ENCODE measurements around the gene UGT1A4. TPM values are rescaled to one million over a fixed set of nuclear protein-coding genes. Genes with fewer than 3 reads are reported as not detected.

UGT1A4 gene
- polyA plus RNA-seq, 1 donor = not detected

DNA sequence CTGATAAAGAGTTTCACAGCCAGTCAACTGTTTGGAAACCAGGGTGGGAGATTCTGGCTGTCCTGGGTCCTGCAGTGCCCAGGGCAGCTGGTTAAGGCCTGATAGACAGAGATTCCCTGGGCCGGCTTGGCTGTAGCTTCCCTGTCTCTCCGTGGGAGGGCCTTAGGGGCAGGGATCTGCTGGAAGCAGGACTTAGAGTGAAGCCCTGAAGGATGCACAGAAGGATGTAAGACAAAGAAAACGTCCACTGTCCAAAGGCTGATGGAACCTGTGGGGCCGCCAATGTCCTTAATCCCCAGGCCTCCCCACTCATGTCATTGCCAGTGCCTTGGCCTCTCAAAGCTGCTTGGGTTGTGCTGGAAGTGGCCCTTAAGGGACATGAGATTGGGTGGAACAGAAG lies 92.6 kb downstream of the UGT1A4 start:
- DNase-seq (ENCODE audit: low read depth) = no peak

DNA sequence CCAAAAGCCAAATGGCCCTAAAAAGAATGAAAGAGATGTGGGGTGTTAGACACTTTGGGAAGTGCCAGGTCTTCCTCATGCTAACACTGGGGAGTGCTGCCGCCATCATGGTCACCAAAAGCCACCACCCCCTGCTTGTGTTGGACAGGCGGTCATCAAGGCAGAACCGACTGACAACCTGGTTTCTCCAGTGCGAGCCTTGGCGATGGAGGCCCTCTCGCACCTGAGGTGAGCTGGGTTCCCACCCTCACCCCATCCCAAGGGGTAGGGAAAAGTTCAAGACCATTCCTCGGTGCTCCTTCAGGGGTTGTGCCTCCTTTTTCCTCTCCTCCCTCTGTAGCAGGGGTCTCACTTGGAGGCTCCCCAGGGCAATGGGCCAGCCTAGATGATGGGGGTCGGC lies 93.2 kb downstream of the UGT1A4 start:
- no peak for DNase-seq (ENCODE audit: low read depth)

- DNase-seq (ENCODE audit: low read depth) = no peak
Measured at GRCh38 chr2:233813236-233814055, 94.9 kb downstream of the UGT1A4 start.

- no peak for DNase-seq (ENCODE audit: low read depth)
Measured at GRCh38 chr2:233814056-233814835, 95.7 kb downstream of the UGT1A4 start.

DNA sequence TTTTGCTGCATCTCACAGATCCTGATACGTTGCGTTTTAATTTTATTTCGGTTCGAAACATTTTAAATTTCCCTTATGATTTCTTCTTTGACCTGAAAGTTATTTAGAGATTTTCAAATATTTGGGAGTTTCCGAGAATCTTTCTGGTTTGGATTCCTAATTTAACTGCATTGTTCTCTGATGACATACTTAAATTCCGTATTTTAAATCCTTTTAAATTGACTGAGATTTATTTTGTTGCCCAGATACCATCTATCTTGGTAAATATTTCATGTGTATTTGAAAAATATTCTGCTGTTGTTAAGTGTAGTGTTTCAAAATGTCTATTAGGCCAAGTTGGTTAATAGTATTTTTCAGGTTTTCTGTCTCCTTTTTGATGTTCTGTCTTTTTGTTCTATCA lies 97.3 kb downstream of the UGT1A4 start:
- no peak for DNase-seq (ENCODE audit: low read depth)

GRCh38 chr2:233816334-233816733 lies 97.8 kb downstream of the UGT1A4 start:
- no peak for DNase-seq (ENCODE audit: low read depth)

- DNase-seq (ENCODE audit: low read depth) = no peak
Measured at GRCh38 chr2:233816771-233817170, 98.2 kb downstream of the UGT1A4 start.

GRCh38 chr2:233817361-233817911 lies 98.9 kb downstream of the UGT1A4 start:
- DNase-seq (ENCODE audit: low read depth) = no peak

DNA sequence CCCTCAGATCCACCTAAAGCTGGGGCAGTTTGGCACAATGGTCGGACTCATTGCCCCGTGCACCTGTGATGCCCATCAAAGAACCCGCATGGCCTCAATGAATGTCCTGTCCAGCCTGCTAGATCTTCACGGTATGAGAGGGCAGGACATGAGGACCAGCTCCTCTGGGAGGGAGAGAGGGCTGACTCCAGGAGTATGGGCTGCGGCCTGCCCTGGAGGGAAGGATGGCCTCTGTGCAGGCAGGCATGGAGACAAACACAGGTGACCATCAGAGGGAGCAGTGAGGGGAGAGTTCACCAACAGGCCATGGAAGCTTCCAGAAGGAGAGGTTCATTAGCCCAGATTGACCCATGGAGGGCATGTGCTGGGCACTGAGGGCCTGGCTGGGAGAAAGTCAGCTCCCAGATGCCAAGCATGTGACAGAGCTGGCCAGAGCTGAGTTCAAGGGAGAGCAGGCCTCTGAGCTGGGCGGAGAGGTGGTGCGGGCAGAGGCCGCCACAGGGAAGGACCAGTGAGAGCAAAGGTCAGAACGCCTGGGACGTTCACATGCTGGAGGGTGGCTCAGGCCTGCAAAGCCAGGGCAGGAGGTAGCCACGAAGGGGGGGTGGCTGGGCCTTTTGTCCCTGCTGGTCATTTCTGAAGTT lies 99.6 kb downstream of the UGT1A4 start:
- DNase-seq (ENCODE audit: low read depth) = no peak

- no peak for DNase-seq (ENCODE audit: low read depth)
Measured at GRCh38 chr2:233818639-233819621, 100.4 kb downstream of the UGT1A4 start.

DNA sequence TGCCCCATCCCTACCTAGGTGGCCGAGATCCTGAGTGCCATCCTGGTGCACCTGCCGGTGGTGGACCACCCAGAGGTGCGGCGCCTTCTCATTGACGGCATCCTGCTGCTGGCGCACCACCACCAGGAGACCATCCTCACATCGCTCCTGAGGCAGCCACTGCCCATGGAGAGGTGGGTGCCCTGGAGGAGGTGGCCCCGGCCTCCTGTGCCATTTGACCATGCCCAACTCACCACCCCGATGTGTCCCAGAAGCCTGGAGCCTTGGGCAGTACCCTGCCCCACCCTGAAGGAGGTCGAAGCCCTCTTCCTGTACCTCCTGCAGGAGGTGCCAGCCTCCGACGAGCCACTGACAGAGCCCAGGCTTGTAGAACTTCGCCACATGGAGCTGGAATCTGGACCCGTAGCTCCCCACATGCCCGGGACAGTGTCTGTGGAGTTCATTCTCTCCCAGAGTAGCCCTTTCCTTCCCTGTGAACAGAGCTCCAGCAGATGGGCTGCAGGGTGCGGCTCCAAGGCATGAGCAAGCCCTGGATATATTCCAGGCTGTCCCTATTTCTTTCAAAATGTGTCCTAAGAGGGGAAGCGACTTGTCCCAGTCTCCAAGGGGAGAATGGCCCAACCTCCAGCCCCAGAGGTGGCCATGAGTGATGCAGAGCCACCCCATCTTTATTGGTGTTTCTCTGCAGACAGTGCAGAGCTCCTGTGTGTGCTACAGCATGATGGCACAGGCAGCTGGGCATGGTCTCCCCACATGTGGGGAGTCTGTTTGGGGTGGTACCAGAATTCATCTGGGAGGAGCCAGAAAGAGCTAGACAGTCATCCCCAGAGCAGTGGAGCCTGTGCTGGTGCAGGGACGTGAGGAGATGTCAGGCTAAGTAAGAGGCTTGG lies 101.6 kb downstream of the UGT1A4 start:
- no peak for DNase-seq (ENCODE audit: low read depth)

- DNase-seq (ENCODE audit: low read depth) = no peak
Measured at GRCh38 chr2:233820774-233821105, 102.2 kb downstream of the UGT1A4 start.

DNA sequence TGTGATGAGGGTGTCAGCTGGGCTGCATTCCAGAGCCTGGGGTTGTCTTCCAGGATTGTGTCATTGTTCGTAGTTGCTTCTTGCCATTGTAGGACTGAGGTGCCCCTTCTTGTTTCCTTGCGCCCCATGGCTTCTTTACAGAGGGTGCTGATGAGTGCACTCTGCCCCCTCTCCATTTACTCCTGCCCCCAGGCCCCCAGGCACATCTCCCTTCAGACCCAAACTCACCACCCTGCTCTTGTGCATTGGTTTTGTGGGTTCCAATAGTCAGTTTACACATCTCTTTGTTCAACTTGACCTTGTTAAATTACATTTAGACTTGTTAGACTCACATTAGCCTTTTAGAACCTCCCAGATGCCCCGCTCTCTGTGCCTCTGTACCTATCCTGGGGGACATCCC lies 102.7 kb downstream of the UGT1A4 start:
- no peak for DNase-seq (ENCODE audit: low read depth)

DNA sequence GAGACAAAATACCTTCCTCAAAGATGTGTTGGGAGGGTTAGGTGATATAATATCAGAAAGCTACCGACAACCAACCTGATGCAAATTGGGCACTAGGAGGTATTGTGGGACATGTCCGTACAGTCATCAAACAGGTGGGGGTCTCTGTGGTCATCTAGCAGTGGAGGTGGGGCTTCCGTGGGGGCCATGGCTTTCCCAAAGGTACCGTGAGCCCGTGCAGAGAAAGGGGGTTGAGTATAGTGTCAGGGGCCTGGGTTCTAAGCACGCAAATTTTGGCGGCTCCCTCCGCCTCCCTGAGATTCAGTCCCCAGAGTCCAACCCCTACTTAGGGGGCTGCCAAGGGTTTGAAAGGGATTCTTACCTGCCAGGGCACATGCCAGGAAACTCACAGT lies 103.2 kb downstream of the UGT1A4 start:
- DNase-seq (ENCODE audit: low read depth) = no peak

GRCh38 chr2:233822101-233822771 lies 103.7 kb downstream of the UGT1A4 start:
- DNase-seq (ENCODE audit: low read depth) = no peak

Measured in forelimb muscle (tissue), 1 donor.